Measurements from ENCODE around the gene KCNK17.

- TF ChIP-seq CTCF (IDR thresholded peaks at IDR 0.05) (peak; percentile 33 to 83 (median 76)), POLR2A (IDR thresholded peaks at IDR 0.05) (no peak)
Measured at GRCh38 chr6:39347906-39348585, 33.8 kb upstream of the KCNK17 start.

Measured in Peyer's patch (tissue), 4 donors.